HG03442 (cell line): ENCODE data around the gene ARMC7.
A peak's percentile ranks its signal among the peaks of the same experiment; 100 is the strongest.
"Not testable (repeated sequence)": the region's sequence is repeated elsewhere in the genome, so short reads cannot be mapped to it uniquely, and the experiment has no call there.

Experiments
- ATAC-seq: cut with Tn5 transposase; IDR thresholded peaks from one replicate; pipeline ENCODE4 v1.9.1; 2021; ENCODE audit warnings: mild to moderate bottlenecking, moderate library complexity; ENCODE audit not compliant: unreplicated experiment

ARMC7 gene

DNA sequence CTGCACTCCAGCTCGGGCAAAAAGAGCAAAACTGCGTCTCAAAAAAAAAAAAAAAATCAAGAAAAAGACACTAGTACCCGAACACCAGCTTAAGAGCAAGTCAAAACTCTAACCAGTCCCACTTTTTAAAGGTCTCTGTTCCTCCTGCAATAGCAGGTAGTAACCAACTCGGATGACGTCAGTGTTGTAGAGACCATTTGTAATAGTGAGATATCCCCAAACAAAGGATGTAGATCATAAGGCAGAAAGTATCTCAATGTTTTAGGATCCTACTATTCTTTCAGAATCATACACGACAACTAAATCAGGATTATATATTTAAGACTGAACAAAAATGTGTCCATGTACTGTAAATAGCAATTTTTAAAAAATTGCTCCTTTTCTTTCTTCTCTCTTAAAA is 42.2 kb downstream of the ARMC7 start:
- ATAC-seq = no peak

DNA sequence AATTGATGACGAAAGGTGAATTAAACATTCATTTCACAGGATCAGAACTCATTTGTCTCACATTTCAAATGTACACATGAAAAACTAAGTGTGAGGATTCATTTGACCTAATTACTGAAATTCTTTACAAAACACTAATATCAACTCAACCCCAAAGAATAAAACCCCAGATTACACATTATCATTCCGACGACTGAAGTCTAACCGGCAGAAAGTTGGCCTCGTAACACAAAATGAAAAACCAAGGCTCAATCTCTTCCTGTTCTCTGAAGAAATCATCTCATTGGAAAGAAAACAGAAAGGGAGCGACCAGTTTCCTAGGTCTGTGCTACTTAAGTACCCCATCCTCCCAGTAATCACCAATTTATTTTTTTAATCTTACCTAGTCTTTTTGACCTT is 42.8 kb downstream of the ARMC7 start:
- ATAC-seq = no peak

DNA sequence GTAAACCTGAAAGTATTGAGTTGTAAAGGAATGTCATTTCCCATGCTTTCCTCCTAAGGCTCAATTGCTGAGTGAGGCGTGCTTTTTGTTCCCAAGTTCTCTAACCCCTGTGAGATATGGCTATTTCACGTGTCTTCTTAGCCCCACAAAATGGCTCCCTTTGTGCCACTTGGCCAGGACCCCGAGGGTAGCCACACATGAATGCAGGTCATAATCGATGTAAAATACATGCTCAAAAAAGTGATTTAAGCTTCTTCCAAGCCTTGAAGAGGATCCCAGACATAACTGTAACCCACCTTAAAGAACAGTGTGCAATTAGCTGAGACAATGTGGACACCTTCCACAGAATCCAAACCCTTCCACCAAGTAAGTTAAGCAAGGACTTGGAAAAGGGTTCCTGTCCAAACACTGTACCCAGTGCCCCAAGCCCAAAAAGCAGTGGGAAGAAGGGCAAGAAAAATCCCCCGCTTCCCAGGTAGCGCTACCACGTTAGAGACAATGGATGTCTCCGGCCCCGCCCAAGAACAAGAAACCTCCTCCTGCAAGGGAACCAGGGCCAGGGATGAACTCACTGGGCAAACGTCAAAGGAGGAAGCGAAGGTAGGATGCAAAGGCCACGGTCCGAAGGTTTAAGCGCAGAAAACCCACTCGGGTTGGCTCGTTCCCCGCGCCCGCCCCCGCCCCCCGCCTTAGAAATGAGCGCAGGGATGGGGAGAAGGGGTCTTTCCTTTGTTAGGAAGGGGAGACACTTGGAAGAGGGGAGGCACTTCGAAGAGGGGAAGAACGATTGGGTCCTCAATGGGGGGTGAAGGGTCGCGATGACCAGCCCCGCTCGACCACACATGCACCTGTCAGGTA is 43.4 kb downstream of the ARMC7 start:
- no peak for ATAC-seq

DNA sequence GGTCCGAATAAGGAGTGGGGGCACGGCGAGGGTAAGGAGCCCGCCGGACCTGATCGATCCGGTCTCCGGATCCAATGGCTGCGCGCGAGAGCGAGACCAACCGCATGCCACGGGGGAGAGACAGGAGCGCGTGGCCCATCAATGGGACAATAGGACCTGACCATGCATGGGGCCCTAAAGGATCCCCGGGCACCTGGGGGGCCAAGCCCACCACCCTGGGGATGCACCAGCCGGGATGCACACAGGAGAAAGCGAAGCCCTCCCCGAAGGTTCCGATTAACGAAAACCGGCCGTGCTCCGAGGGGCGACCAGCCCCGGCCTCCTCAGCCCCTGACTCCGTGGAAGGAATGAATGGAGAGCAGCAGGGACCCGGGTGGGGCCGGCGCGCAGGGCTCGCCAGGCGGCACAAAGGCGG is 44.0 kb downstream of the ARMC7 start:
- peak; percentile 9 for ATAC-seq

DNA sequence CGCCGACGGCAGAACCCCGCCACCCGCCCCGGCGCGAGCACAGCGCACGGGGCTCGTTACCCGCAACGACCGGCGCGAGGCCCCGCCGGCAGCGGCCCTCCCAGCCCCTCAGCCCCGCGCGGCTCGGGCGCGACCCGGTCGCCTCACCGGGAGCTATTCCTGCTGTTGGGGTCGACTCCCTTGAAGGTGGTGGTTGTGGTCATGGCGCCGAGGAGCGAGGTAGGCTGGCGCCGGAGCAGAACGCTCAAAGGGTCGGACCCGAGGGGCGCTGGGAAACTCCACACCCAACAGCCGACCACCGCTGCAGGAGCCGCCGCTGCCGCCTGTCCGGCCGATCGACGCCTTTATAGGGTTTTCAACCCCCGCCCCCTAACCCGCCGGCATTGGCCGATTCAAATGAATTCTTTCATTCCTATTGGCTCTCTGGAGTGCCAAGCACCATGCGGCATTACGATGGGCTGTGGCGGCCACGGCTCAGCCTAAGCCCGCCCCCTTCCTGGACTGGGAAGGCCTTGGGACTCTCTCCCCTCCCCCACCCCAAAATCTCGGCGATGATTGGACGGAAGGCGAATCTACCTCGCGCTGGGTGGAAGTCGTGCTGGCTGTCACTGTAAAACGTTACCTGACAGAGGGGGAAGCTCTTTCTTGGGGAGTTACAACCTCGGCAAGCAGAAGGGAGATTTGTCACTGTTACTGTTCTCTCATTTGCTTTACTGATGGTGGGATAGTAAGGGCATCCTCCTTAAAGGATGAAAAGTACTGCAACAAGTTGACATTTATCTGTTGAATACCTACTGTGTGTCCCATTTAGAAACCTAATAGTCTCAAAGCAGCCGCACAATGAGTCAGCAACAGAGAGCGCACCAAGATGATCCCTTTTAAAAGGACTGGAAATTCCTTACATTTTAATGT is 44.7 kb downstream of the ARMC7 start, which contains the start of gene JPT1:
JPT1 (minus strand) TSS at position 318 of the 912 bp plus-strand sequence; CDS start at position 203, 115 bp downstream.
- ATAC-seq = peak; percentile 90

DNA sequence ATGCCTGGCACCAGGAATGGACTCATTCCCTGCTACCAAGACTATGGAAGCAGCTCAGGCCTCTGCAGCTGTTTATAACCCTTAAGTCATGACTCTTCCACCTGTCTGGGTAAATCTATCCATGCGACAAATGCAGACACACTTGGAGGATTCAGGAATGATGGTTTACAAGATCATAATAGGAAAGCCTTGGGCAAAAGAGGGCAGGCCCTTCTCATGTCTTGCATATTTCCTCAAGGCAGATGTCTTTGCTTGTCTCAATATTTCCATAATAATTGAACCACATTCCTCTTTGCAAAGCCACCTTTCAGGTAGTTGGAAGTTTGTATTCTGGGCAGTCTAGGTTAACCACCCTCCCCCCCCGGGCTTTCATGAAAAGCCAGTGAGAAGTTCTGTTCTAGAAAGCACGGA is 45.4 kb downstream of the ARMC7 start:
- no peak for ATAC-seq

DNA sequence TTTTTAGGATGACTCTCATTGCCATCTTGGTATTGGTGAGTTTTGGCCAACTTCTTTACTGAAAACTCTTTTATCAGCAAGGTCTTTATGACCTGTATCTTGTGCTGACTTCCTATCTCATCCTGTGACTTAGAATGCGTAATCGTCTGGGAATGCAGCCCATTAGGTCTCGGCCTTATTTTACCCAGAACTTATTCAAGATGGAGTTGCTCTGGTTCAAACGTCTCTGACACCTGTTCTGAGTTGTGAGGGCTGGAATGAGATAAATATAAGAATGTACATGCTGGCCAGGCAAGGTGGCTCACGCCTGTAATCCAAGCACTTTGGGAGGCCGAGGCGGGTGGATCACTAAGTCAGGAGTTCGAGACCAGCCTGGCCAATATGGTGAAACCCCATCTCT is 48.7 kb downstream of the ARMC7 start:
- ATAC-seq = not testable (repeated sequence)

DNA sequence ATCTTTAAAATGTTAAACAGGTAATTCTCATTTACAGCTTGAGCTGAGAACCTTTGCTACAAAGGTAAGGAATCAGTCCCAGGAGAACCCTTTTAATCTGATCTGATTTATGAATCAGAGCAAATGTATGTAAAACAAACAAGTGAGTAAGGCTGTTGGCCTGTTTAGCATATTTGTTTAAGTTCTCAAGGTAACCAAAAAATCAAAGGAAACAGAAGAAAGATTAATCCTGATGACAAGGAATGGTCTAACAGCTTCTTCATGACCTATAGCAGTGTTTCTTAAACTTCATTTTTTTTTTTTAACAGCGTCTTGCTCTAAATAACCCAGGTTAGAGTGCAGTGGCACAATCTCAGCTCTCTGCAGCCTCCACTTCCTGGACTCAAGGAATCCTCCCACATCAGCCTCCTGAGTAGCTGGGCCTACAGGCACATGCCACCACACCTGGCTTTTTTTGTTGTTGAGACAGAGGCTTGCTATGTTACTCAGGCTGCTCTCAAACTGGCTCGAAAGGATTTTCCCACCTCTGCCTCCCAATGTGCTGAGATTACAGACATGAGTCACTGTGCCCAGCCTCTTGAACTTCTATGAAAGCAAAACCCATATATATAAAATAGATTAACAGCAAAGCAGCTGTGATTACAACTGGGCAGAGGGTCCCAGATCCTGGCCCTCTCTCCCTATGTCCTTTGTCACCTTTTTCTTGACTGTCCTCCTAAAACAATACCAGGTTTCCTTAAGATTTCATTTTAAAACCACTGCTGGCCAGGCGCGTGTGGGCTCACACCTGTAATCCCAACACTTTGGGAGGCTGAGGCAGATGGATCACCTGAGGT is 49.6 kb downstream of the ARMC7 start:
- no peak for ATAC-seq

DNA sequence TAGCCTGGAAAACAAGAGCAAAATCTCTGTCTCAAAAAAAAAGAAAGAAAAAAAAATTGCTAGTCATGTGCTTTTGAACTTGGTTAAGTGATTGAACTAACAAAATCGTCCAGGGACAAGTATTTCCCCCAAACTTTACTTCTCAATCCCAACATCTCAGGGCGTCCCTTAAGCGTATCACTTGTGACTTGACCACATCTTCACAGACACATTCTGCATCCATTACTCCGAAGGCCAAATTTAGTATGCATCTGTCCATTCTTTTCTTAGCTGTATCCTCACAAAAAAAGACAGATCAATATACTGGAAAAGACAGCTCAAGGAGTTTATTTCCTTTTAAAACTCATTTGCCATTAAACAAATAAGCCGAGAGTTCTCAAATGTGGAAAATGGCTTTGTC is 50.4 kb downstream of the ARMC7 start:
- no peak for ATAC-seq

DNA sequence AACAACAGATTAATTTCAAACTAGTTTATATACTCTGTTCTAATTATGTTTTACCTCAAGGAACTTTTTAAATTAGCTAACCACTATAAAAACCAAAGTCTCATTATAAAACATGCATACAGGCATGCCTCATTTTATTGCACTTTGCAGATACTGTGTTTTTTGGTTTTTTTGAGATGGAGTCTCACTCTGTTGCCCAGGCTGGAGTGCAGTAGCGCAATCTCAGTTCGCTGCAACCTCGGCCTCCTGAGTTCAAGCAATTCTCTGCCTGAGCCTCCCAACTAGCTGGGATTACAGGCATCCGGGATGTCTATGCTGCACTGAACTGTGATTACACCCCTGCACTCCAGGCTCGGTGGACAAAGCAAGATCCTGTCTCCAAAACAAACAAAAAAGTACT is 53.3 kb downstream of the ARMC7 start:
- ATAC-seq = no peak

DNA sequence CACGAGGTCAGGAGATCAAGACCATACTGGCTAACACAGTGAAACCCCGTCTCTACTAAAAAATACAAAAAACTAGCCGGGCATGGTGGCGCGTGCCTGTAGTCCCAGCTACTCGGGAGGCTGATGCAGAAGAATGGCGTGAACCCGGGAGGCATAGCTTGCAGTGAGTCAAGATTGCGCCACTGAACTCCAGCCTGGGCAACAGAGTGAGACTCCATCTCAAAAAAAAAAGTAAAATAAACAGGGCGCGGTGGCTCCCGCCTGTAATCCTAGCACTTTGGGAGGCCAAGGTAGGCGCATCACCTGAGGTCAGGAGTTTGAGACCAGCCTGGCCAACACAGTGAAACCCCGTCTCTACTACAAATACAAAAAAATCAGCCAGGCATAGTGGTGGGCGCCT is 54.8 kb downstream of the ARMC7 start:
- not testable (repeated sequence) for ATAC-seq

DNA sequence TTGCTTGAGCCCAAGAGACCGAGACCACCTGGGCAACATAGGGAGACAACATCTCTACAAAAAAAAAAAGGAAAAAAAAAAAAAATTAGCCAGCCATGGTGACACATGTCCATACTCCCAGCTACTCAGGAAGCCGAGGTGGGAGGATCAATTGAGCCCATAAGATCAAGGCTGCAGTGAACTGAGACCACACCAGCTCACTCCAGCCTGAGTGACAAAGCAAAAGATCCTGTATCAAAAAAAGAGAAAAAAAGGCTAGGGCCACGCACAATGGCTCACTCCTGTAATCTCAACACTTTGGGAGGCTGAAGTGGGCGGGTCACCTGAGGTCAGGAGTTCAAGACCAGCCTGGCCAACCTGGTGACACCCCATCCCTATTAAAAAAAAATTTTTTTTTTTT is 59.2 kb downstream of the ARMC7 start:
- ATAC-seq = no peak

DNA sequence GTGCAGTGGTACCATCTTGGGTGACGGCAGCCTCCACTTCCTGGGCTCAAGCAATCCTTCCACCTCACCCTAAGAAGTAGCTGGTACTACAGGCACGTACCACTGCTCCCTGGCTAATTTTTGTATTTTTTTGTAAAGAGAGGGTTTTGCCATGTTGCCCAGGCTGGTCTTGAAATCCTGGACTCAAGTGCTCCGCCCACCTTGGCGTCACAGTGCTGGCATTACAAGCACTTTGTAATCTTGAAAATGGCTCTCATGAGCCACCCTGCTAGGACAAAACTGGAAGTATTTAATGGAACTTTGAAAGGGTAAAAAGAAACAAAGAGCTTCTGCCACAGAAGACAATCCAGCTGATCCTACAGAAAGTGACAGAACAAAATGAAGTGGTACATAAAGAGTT is 63.8 kb downstream of the ARMC7 start:
- ATAC-seq = no peak

DNA sequence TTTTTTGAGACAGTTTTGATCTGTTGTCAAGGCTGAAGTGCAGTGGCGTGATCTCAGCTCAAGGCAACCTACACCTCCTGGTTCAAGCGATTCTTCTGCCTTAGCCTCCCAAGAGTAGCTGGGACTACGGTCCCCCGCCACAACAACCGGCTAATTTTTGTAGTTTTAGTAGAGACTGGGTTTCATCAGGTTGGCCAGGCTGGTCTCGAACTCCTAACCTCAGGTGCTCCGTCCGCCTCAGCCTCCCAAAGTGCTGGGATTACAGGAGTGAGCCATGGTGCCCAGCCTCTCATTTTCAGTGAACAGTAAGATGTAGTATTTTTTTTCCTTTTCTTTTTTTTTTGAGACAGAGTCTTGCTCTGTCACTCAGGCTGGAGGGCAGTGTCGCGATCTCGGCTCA is 65.2 kb downstream of the ARMC7 start:
- ATAC-seq = no peak

DNA sequence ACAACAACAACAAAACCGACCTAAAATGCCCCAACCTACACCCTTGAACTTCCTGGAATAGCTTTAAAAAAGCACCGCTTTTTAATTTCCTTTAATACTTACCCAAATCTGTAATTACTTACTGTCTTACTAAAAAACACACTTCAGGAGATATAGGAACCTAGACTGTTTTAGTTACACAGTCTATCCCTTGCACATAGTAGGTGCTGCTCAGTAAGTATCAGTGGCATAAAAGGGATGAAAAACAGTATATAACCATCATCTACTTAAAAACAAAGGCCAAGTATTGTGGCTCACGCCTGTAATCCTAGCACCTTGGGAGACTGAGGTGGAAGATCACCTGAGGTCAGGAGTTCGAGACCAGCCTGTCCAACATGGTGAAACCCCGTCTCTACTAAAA is 66.9 kb downstream of the ARMC7 start:
- no peak for ATAC-seq

DNA sequence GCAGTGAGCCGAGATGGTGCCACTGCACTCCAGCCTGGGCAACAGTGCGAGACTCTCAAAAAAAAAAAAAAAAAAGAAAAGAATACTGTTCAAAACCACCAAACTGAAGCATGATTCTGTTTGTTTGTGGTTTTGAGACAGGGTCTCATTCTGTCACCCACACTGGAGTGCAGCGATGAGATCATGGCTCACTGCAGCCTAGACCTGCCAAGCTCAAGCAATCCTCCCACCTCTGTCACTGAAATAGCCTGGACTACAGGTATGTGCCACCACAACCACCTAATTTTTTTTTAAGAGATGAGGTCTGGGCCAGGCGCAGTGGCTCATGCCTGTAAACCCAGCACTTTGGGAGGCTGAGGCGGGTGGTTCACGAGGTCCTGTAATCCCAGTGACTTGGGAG is 68.7 kb downstream of the ARMC7 start:
- ATAC-seq = no peak
